H1 (cell line): Measurements from ENCODE around the gene FBLN5.

Experiments used
- CEBPB ChIP-seq: IDR thresholded peaks from 2 replicates; pipeline ENCODE4 v1.6.1; 2012; ENCODE audit warnings: low read depth, low read length
- EP300 ChIP-seq, 2 experiments: IDR thresholded peaks; 1 replicate in 1 of 2; 2 replicates in 1 of 2; pipeline ENCODE4 v1.6.1; 2011 to 2012; ENCODE audit warnings: low read depth in 2 of 2, low read length in 2 of 2, mild to moderate bottlenecking in 2 of 2, borderline replicate concordance in 1 of 2, inconsistent platforms in 1 of 2, moderate library complexity in 1 of 2
- HDAC2 ChIP-seq, 2 experiments: fragments of 300-600 bp in 1 of 2; sonication (generic) in 1 of 2; IDR thresholded peaks; 2 replicates each; pipeline ENCODE4 v1.6.1; 2011 to 2012; ENCODE audit warnings: low read depth in 2 of 2, low read length in 2 of 2, mild to moderate bottlenecking in 2 of 2, moderate library complexity in 2 of 2, borderline replicate concordance in 1 of 2, inconsistent platforms in 1 of 2
- HDAC6 ChIP-seq: IDR thresholded peaks from one replicate; pipeline ENCODE4 v1.7.1; 2012; ENCODE audit warnings: low read depth, mild to moderate bottlenecking, inconsistent platforms, low read length, moderate library complexity
- POLR2AphosphoS5 ChIP-seq: IDR thresholded peaks from 2 replicates; pipeline ENCODE4 v1.6.1; 2011; ENCODE audit warnings: low read depth, low read length
- RAD21 ChIP-seq, 2 experiments: IDR thresholded peaks in 1 of 2; conservative IDR thresholded peaks in 1 of 2; 2 replicates each; pipeline ENCODE4 v1.6.1; 2011; ENCODE audit warnings: low read depth in 2 of 2, low read length in 2 of 2, improper control_type of control experiment in 1 of 2, inconsistent platforms in 1 of 2, mild to moderate bottlenecking in 1 of 2, moderate library complexity in 1 of 2
- SRF ChIP-seq: IDR thresholded peaks from 2 replicates; pipeline ENCODE4 v1.6.1; 2011; ENCODE audit warnings: mild to moderate bottlenecking, low read depth, low read length, moderate library complexity
- TEAD4 ChIP-seq: IDR thresholded peaks from 2 replicates; pipeline ENCODE4 v1.6.1; 2012; ENCODE audit warnings: low read depth, low read length, inconsistent platforms, mixed read lengths
- TF ChIP-seq, protein P1 (sequence below), 3 experiments: IDR thresholded peaks; 1 replicate in 2 of 3; 2 replicates in 1 of 3; pipeline versions ENCODE4 v1.5.1 to v1.6.1; 2011; ENCODE audit warnings: low read length in 3 of 3, mild to moderate bottlenecking in 3 of 3, inconsistent platforms in 2 of 3, low read depth in 1 of 3, moderate library complexity in 1 of 3; ENCODE audit not compliant: insufficient read depth in 1 of 3; ENCODE audit errors: control extremely low read depth in 1 of 3
- TF ChIP-seq, protein P2 (sequence below): IDR thresholded peaks from 2 replicates; pipeline ENCODE4 v1.6.1; 2012; ENCODE audit warnings: inconsistent platforms

- no peak for TF ChIP-seq CEBPB
- TF ChIP-seq, protein P1, sequence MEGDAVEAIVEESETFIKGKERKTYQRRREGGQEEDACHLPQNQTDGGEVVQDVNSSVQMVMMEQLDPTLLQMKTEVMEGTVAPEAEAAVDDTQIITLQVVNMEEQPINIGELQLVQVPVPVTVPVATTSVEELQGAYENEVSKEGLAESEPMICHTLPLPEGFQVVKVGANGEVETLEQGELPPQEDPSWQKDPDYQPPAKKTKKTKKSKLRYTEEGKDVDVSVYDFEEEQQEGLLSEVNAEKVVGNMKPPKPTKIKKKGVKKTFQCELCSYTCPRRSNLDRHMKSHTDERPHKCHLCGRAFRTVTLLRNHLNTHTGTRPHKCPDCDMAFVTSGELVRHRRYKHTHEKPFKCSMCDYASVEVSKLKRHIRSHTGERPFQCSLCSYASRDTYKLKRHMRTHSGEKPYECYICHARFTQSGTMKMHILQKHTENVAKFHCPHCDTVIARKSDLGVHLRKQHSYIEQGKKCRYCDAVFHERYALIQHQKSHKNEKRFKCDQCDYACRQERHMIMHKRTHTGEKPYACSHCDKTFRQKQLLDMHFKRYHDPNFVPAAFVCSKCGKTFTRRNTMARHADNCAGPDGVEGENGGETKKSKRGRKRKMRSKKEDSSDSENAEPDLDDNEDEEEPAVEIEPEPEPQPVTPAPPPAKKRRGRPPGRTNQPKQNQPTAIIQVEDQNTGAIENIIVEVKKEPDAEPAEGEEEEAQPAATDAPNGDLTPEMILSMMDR (IDR thresholded peaks at IDR 0.05; ENCODE audit: control extremely low read depth in 1 of 3, insufficient read depth in 1 of 3, low read depth in 1 of 3, low read length in 3 of 3) = no peak
- TF ChIP-seq HDAC6 = no peak
- TF ChIP-seq HDAC2 (IDR thresholded peaks at IDR 0.05; ENCODE audit: borderline replicate concordance in 1 of 2, low read depth in 2 of 2, low read length in 2 of 2) = no peak
- TF ChIP-seq RAD21 (IDR thresholded peaks at IDR 0.05 in 1 of 2, conservative IDR thresholded peaks at IDR 0.05 in 1 of 2; ENCODE audit: low read depth in 2 of 2, low read length in 2 of 2) = no peak
- TF ChIP-seq, protein P2, sequence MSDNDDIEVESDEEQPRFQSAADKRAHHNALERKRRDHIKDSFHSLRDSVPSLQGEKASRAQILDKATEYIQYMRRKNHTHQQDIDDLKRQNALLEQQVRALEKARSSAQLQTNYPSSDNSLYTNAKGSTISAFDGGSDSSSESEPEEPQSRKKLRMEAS = no peak
- TF ChIP-seq TEAD4 = no peak
- TF ChIP-seq EP300 (IDR thresholded peaks at IDR 0.05; ENCODE audit: borderline replicate concordance in 1 of 2, low read depth in 2 of 2, low read length in 2 of 2) = no peak
- TF ChIP-seq SRF = no peak
- TF ChIP-seq POLR2AphosphoS5 = no peak
These were observed 93.1 kb downstream of the FBLN5 start for GRCh38 chr14:91854327-91854934.
